IPS-20b (cell line): ENCODE results near the gene TMEM87B.
"Not testable (repeated sequence)": the region's sequence is repeated elsewhere in the genome, so short reads cannot be mapped to it uniquely, and the experiment has no call there.

Experiments
- H3K27ac ChIP-seq: one replicate; pipeline ENCODE4 v1.5.1; 2013; ENCODE audit warnings: low read length
- H3K27me3 ChIP-seq: 2 replicates; pipeline ENCODE4 v1.6.1; 2013; ENCODE audit warnings: mild to moderate bottlenecking, low read length, inconsistent platforms; ENCODE audit not compliant: insufficient read depth
- H3K36me3 ChIP-seq: 2 replicates; pipeline ENCODE4 v1.6.1; 2013; ENCODE audit warnings: low read depth, mild to moderate bottlenecking, inconsistent platforms, low read length, moderate library complexity; ENCODE audit not compliant: insufficient read depth
- H3K4me1 ChIP-seq: 2 replicates; pipeline ENCODE4 v1.6.1; 2013; ENCODE audit warnings: mild to moderate bottlenecking, control low read depth, inconsistent platforms, low read length, moderate library complexity; ENCODE audit not compliant: insufficient read depth
- H3K4me3 ChIP-seq: 2 replicates; pipeline ENCODE4 v1.5.1; 2013; ENCODE audit warnings: mild to moderate bottlenecking, low read length, inconsistent platforms
- H3K9ac ChIP-seq: 2 replicates; pipeline ENCODE4 v1.6.1; 2013; ENCODE audit warnings: low read depth, mild to moderate bottlenecking, inconsistent platforms, low read length, moderate library complexity
- H3K9me3 ChIP-seq: 2 replicates; pipeline ENCODE4 v1.6.1; 2013; ENCODE audit warnings: mild to moderate bottlenecking, low read depth, low read length, inconsistent platforms; ENCODE audit not compliant: insufficient read depth

The TMEM87B gene

GRCh38 chr2:112034924-112035323 is 20.1 kb upstream of the TMEM87B start:
- Histone ChIP-seq H3K4me3 (no peak overlapping the region), H3K9ac (no peak overlapping the region), H3K27me3 (no peaks in the 10 kb centered on the region), H3K27ac (no peak overlapping the region), H3K36me3 (no peaks in the 10 kb centered on the region), H3K9me3 (0 out of 2 replicates have a peak, but pooled peaks cover 2% of the 10 kb centered on the region), H3K4me1 (peaks cover 9% of the 10 kb centered on the region; the same call in 1 of the 2 replicates)

- H3K27me3 ChIP-seq, result no peaks in the 10 kb centered on the region
- no peak overlapping the region for H3K4me3 ChIP-seq
- no peak overlapping the region for H3K9ac ChIP-seq
- 0 out of 2 replicates have a peak, but pooled peaks cover 2% of the 10 kb centered on the region for H3K9me3 ChIP-seq
- peaks cover 9% of the 10 kb centered on the region; the same call in 1 of the 2 replicates for H3K4me1 ChIP-seq
- no peak overlapping the region for H3K27ac ChIP-seq
- no peaks in the 10 kb centered on the region for H3K36me3 ChIP-seq
Observed at GRCh38 chr2:112035786-112036185, 19.3 kb upstream of the TMEM87B start.

- H3K4me1 ChIP-seq, H3K4me3 ChIP-seq, H3K36me3 ChIP-seq, H3K27me3 ChIP-seq, H3K9ac ChIP-seq, H3K27ac ChIP-seq, H3K9me3 ChIP-seq: not testable (repeated sequence)
Observed at GRCh38 chr2:112039556-112039955, 15.5 kb upstream of the TMEM87B start.

- not testable (repeated sequence) for H3K4me1 ChIP-seq, H3K36me3 ChIP-seq, H3K4me3 ChIP-seq, H3K9me3 ChIP-seq, H3K27ac ChIP-seq, H3K27me3 ChIP-seq, H3K9ac ChIP-seq
Observed at GRCh38 chr2:112040066-112040465, 15.0 kb upstream of the TMEM87B start.

GRCh38 chr2:112041460-112041859 is 13.6 kb upstream of the TMEM87B start:
- H3K9me3 ChIP-seq, H3K4me1 ChIP-seq, H3K27me3 ChIP-seq, H3K36me3 ChIP-seq, H3K4me3 ChIP-seq, H3K9ac ChIP-seq, H3K27ac ChIP-seq: not testable (repeated sequence)

- no peak overlapping the region for H3K27ac ChIP-seq
- H3K27me3 ChIP-seq, result no peaks in the 10 kb centered on the region
- H3K4me1 ChIP-seq, result peaks cover 11% of the 10 kb centered on the region
Observed at GRCh38 chr2:112045446-112046014, 9.5 kb upstream of the TMEM87B start.

GRCh38 chr2:112046231-112046630 is 8.8 kb upstream of the TMEM87B start:
- Histone ChIP-seq H3K36me3 (no peaks in the 10 kb centered on the region), H3K27ac (no peak overlapping the region), H3K9ac (no peak overlapping the region), H3K4me1 (peaks cover 11% of the 10 kb centered on the region), H3K4me3 (no peak overlapping the region), H3K27me3 (no peaks in the 10 kb centered on the region), H3K9me3 (no peaks in the 10 kb centered on the region)

More at GRCh38 chr2:112045446-112046014, 9.5 kb upstream of the TMEM87B start:
- no peak overlapping the region for H3K4me3 ChIP-seq
- no peaks in the 10 kb centered on the region for H3K9me3 ChIP-seq
- no peaks in the 10 kb centered on the region for H3K36me3 ChIP-seq
- no peak overlapping the region for H3K9ac ChIP-seq

GRCh38 chr2:112047537-112048235 is 7.4 kb upstream of the TMEM87B start:
- no peaks in the 10 kb centered on the region for H3K27me3 ChIP-seq
- H3K9ac ChIP-seq, result no peak overlapping the region
- H3K4me1 ChIP-seq, result peaks cover 11% of the 10 kb centered on the region
- no peaks in the 10 kb centered on the region for H3K9me3 ChIP-seq
- H3K27ac ChIP-seq, result no peak overlapping the region
- no peaks in the 10 kb centered on the region for H3K36me3 ChIP-seq
- no peak overlapping the region for H3K4me3 ChIP-seq

GRCh38 chr2:112048236-112048592 is 6.9 kb upstream of the TMEM87B start:
- Histone ChIP-seq H3K4me1 (peaks cover 11% of the 10 kb centered on the region), H3K4me3 (no peak overlapping the region), H3K27ac (no peak overlapping the region)

GRCh38 chr2:112048887-112049286 is 6.2 kb upstream of the TMEM87B start:
- Histone ChIP-seq H3K4me3 (no peak overlapping the region), H3K4me1 (peaks cover 16% of the 10 kb centered on the region), H3K9me3 (no peaks in the 10 kb centered on the region), H3K27me3 (no peaks in the 10 kb centered on the region), H3K9ac (no peak overlapping the region), H3K36me3 (no peaks in the 10 kb centered on the region), H3K27ac (no peak overlapping the region)

More at GRCh38 chr2:112048236-112048592, 6.9 kb upstream of the TMEM87B start:
- Histone ChIP-seq H3K9ac (no peak overlapping the region), H3K9me3 (no peaks in the 10 kb centered on the region), H3K27me3 (no peaks in the 10 kb centered on the region), H3K36me3 (no peaks in the 10 kb centered on the region)

GRCh38 chr2:112050316-112050715 is 4.8 kb upstream of the TMEM87B start:
- Histone ChIP-seq H3K36me3 (no peaks in the 10 kb centered on the region), H3K9me3 (no peaks in the 10 kb centered on the region), H3K27ac (no peak overlapping the region), H3K4me3 (no peak overlapping the region), H3K9ac (no peak overlapping the region), H3K4me1 (peaks cover 16% of the 10 kb centered on the region), H3K27me3 (no peaks in the 10 kb centered on the region)
